Medulla oblongata (tissue), 1 donor: ENCODE data around the gene SHISA7.

Experiments
- DNase-seq: peaks from one replicate; pipeline ENCODE4 v3.0.0-alpha.2; 2015; ENCODE audit errors: extremely low spot score

SHISA7 gene

GRCh38 chr19:55389386-55390317, 53.4 kb downstream of the SHISA7 start:
- no peak for DNase-seq

- DNase-seq: no peak
These were observed 55.2 kb downstream of the SHISA7 start for GRCh38 chr19:55387736-55388497.

- no peak for DNase-seq
These were observed 56.6 kb downstream of the SHISA7 start for GRCh38 chr19:55386493-55386971.

GRCh38 chr19:55385724-55386492, 57.2 kb downstream of the SHISA7 start, which contains the start of gene RPL28:
Gene RPL28 (plus strand): TSS chr19:55385932. CDS start chr19:55386358, 426 bp downstream.
- peak; percentile 99 for DNase-seq

- DNase-seq: peak; percentile 98
These were observed 58.0 kb downstream of the SHISA7 start for GRCh38 chr19:55384920-55385723.

GRCh38 chr19:55384131-55384919, 58.8 kb downstream of the SHISA7 start, which contains the start of gene TMEM238:
Gene TMEM238 (minus strand): TSS chr19:55384292. CDS start chr19:55384259, 33 bp downstream.
- DNase-seq: peak; percentile 19

- DNase-seq: peak; percentile 39
These were observed 59.6 kb downstream of the SHISA7 start for GRCh38 chr19:55383279-55384130.

- DNase-seq: no peak
These were observed 60.5 kb downstream of the SHISA7 start for GRCh38 chr19:55382522-55383054.

- no peak for DNase-seq
These were observed 61.1 kb downstream of the SHISA7 start for GRCh38 chr19:55382013-55382412.

GRCh38 chr19:55379174-55379573, 63.9 kb downstream of the SHISA7 start:
- no peak for DNase-seq
